ENCODE measurements around the gene C12orf75.
"Not testable (repeated sequence)": the region's sequence is repeated elsewhere in the genome, so short reads cannot be mapped to it uniquely, and the experiment has no call there.

C12orf75 gene

GRCh38 chr12:105378911-105379310, 48.4 kb downstream of the C12orf75 start:
- no peak for DNase-seq (ENCODE audit: low spot score)

DNA sequence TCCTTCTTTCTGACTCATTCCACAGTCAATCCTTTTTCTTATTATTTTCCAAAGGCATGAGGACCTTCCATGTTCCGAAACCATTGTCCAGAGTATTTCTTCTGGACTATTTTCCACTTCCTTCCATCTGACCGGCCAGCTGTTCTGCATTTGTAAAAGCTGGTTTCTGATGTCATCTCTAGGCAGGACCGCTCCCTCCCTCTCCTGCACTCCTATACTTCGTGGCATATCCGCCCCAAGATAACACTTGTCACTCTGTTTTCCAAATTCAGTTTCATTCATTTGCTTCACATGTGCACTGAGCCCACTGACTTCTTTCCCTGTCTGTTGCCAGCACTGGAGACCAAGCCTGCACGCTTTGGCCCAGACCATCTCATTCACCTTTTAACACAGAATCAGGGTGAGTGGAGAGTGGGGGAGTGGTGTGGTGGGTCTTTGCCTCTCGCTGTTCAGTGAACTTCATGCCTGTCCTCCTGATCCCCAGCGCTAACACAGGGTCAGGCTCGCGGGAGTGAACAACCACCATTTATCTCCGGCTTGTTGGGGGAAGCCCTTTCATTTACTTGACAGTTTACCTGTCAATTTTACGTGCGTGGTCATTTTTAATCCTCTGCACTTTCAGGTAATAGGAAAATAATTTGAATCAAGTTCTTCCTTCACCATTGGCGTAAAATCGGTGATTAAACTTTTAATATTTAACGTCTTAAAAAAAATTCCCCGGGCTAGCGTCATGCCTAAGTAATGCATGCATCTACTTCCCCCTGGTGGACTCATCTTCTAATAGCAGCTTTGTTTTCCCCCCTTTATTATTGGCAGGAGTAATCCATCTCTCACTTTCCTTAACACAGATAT, 52.5 kb downstream of the C12orf75 start:
- peak; percentile 32 for DNase-seq (ENCODE audit: low spot score)

DNA sequence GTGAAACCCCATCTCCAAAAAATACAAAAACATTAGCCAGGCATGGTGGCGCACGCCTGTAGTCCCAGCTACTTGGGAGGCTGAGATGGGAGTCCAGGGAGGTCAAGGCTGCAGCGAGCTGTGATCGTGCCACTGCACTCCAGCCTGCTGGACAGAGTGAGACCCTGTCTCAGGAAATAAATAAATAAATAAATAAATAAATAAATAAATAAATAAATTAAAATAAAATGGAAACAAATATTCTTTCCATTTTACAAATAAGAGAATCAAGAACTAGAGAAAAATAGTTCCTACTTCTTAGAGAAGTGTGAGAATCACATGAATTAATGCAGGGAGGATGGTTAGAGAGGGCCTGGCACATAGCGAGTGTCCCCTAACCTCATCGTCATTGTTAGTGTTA, 53.7 kb downstream of the C12orf75 start:
- no peak for DNase-seq (ENCODE audit: low spot score)

GRCh38 chr12:105384916-105385535, 54.5 kb downstream of the C12orf75 start:
- no peak for DNase-seq (ENCODE audit: low spot score)

GRCh38 chr12:105386431-105386830, 55.9 kb downstream of the C12orf75 start:
- DNase-seq (ENCODE audit: low spot score) = no peak

DNA sequence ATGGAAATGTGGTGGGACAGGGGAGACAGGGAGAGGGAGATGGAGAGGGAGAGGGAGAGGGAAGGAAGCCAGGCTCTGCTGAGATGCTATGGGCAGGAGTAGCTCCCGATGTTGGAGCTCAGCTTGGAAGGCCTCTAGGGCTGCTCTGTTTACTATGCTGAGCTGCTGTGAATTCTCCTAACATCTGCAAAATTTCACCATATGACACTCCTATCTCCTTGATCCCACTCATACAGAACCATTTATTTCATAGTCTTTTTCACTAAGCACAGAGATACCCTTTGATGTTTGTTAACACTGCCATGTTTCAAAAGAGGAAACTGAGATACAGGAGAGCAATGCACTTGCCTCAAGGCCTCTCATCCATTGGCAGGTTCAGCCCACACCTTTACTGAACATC, 60.7 kb downstream of the C12orf75 start:
- no peak for DNase-seq (ENCODE audit: low spot score)

- DNase-seq (ENCODE audit: low spot score) = no peak
Measured at GRCh38 chr12:105393587-105393986, 63.1 kb downstream of the C12orf75 start.

- DNase-seq (ENCODE audit: low spot score) = no peak
Measured at GRCh38 chr12:105396024-105396423, 65.5 kb downstream of the C12orf75 start.

- no peak for DNase-seq (ENCODE audit: low spot score)
Measured at GRCh38 chr12:105396983-105397382, 66.5 kb downstream of the C12orf75 start.

- DNase-seq (ENCODE audit: low spot score) = no peak
Measured at GRCh38 chr12:105398930-105399329, 68.4 kb downstream of the C12orf75 start.

GRCh38 chr12:105399428-105400081, 69.1 kb downstream of the C12orf75 start:
- no peak for DNase-seq (ENCODE audit: low spot score)

GRCh38 chr12:105400227-105400626, 69.7 kb downstream of the C12orf75 start:
- no peak for DNase-seq (ENCODE audit: low spot score)

- no peak for DNase-seq (ENCODE audit: low spot score)
Measured at GRCh38 chr12:105401198-105401597, 70.7 kb downstream of the C12orf75 start.

- DNase-seq (ENCODE audit: low spot score) = no peak
Measured at GRCh38 chr12:105402366-105402765, 71.9 kb downstream of the C12orf75 start.

- no peak for DNase-seq (ENCODE audit: low spot score)
Measured at GRCh38 chr12:105403095-105403494, 72.6 kb downstream of the C12orf75 start.

GRCh38 chr12:105404134-105404533, 73.6 kb downstream of the C12orf75 start:
- DNase-seq (ENCODE audit: low spot score) = not testable (repeated sequence)

GRCh38 chr12:105406497-105406896, 76.0 kb downstream of the C12orf75 start:
- DNase-seq (ENCODE audit: low spot score) = no peak

DNA sequence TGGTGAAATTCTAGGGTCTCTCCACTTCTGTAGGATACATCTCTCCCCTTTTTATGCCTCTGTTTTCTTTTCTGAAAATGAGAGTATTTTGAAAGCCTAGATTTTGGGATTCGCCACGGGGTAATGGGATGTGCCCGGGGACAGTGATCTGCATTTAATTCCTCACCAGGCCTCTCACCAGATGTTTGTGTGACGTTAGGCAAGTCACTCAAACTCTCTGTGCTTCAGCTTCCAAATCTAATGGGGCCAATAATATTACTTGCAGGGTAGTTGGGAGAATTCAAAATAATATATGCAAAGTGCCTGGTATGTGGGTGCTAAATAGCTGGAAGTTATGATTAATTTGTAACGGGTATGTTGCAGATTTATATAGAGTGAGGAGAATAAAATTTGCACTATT, 78.8 kb downstream of the C12orf75 start:
- DNase-seq (ENCODE audit: low spot score) = no peak

DNA sequence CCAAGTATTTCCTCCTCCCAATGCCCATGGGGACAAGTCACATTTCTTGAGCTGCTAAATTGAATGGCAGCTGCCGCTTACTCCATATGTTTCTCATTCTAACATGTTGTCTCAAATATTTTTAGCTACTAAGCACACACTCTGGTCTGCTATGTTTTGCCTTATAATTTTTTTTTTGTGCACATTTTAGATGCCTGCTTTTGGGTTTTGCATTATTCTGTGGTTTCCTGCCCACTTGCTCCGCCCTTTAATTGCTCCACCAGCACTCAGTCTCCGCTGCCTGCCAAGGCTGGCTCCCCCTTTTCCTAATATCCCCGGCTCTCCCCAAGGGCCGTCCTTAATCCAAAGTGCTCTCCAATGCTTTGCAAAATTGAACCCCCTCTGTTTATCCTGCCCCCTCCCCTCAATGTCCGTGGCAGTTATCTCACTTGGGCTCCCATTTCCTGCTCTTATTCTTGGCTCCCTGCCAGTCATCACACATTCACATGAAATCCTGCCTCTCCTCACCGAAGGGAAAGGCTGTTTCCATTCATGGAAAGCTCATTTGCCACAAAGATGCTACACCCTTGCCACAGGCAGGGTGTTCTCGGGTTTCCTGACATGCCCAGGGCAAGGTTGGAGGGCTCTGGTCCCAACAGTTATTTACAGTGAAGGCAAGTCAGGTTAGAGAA, 79.4 kb downstream of the C12orf75 start:
- DNase-seq (ENCODE audit: low spot score) = no peak

DNA sequence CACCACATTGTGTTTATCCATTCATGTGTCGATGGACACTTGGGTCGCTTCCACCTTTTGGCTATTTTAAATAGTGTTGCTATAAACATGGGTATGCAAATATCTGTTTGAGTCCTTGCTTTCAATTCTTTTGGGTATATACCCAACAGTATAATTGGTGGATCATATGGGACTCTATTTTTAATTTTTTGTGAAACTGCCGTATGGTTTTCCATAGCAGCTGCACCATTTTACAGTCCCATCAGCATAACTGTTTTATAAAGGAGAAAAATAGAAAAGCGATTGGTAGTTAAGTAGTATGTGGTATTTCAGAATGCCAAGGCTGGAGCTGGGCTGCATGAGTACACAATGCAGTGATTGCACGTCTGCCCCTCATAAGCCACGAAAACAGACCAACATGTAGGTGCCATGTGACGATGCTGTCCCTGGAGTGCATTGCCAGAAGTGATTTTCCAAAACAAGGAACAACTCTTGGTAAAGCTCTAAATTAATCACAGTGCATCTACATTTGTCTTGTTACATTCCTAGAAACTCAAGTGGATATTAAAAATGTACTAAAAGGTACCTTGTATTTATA, 83.5 kb downstream of the C12orf75 start:
- no peak for DNase-seq (ENCODE audit: low spot score)

DNA sequence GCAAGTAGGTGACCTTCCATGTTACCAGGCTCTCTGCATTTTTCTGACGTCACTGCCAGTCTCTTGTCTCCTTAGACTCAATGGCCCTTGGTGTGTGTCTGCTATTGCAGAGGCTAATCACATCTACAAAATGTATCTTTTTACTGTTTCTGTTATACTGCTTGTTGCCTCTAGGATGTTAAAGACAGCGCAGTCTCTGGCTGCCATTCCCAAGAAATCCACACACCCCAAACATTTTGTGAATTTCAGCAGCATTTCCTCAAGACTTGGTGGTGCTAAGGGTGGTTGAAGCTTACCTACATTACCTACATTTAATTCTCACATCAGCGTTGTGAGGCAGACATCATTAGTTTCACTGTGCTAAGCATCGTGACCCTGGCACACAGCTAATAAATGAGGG, 87.2 kb downstream of the C12orf75 start:
- no peak for DNase-seq (ENCODE audit: low spot score)

DNA sequence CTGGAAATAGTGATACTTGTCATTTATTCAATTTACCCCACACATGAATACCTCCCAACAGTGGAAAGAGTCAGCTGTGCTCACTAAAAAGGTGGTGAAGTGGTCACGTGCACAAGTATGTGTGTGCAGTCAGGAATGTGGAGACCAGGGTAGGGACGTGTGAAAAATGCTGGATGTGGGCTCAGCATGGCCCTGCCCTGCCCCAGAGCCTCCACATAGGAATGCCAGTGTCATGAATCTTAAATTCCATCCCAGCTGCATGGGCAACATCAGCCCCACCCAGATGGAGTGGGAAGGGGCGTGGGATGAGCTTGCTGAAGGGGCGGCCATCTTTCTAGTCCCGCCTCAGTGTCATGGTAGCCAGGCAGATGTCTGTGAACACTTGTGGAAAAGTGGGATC, 87.7 kb downstream of the C12orf75 start:
- no peak for DNase-seq (ENCODE audit: low spot score)

Measured in hematopoietic multipotent progenitor cell treated with erythropoietin and hydrocortisone succinate and interleukin-3 and kit ligand, for 15 days (in vitro differentiated cells).